CD8-positive, alpha-beta memory T cell (primary cell): Measurements from ENCODE around the gene EXOC4. TPM values are rescaled to one million over a fixed set of nuclear protein-coding genes. Genes with fewer than 3 reads are reported as not detected.

ENCODE experiments used
- CTCF ChIA-PET: fragments of 350-600 bp; sonication (Branson Sonifier 250); formaldehyde crosslinking; loops from one replicate; lab custom pipeline; 2021; ENCODE audit warnings: antibody characterized with exemption; lab: Charles Lee
- POLR2A ChIA-PET: fragments of 350-600 bp; sonication (Branson Sonifier 250); formaldehyde crosslinking; loops from one replicate; lab custom pipeline; 2021; ENCODE audit warnings: antibody characterized with exemption; lab: Charles Lee
- DNase-seq, 5 donors: peaks; one replicate each; pipeline versions ENCODE4 v3.0.0 to v3.0.0-alpha.2; 2020 to 2022; ENCODE audit warnings: mixed read lengths in 1 of 5
- H3K27ac ChIP-seq: one replicate; pipeline ENCODE4 v1.7.0; 2013; ENCODE audit warnings: low read depth, mild to moderate bottlenecking, low read length, moderate library complexity
- H3K27me3 ChIP-seq: 2 replicates; pipeline ENCODE4 v1.7.0; 2013; ENCODE audit warnings: low read length, mild to moderate bottlenecking; ENCODE audit not compliant: insufficient read depth, poor library complexity, severe bottlenecking
- H3K36me3 ChIP-seq: 2 replicates; pipeline ENCODE4 v1.7.0; 2013; ENCODE audit warnings: mild to moderate bottlenecking, low read length, moderate library complexity; ENCODE audit not compliant: insufficient read depth
- H3K4me1 ChIP-seq: 2 replicates; pipeline ENCODE4 v1.7.0; 2013; ENCODE audit warnings: mild to moderate bottlenecking, low read length, moderate library complexity; ENCODE audit not compliant: insufficient read depth
- H3K4me3 ChIP-seq: 2 replicates; pipeline ENCODE4 v1.7.0; 2013; ENCODE audit warnings: mild to moderate bottlenecking, low read length
- H3K9me3 ChIP-seq: 2 replicates; pipeline ENCODE4 v1.7.0; 2013; ENCODE audit warnings: mild to moderate bottlenecking, low read length
- H3K27ac Mint-ChIP-seq, 8 donors: one replicate each; pipeline ENCODE4 v1.8.0; 2020 to 2021; ENCODE audit warnings: mixed read lengths in 8 of 8, mild to moderate bottlenecking in 6 of 8, inconsistent platforms in 3 of 8, moderate library complexity in 3 of 8
- H3K27me3 Mint-ChIP-seq, 2 donors: one replicate each; pipeline ENCODE4 v1.8.0; 2020 to 2021; ENCODE audit warnings: mixed read lengths in 2 of 2, mild to moderate bottlenecking in 1 of 2, moderate library complexity in 1 of 2
- H3K36me3 Mint-ChIP-seq, 3 donors: one replicate each; pipeline ENCODE4 v1.8.0; 2020 to 2021; ENCODE audit warnings: mixed read lengths in 3 of 3, inconsistent platforms in 1 of 3, mild to moderate bottlenecking in 1 of 3
- H3K4me1 Mint-ChIP-seq, 3 donors: one replicate each; pipeline ENCODE4 v1.8.0; 2020 to 2021; ENCODE audit warnings: mixed read lengths in 3 of 3, inconsistent platforms in 1 of 3, mild to moderate bottlenecking in 1 of 3
- H3K4me3 Mint-ChIP-seq, 7 donors: one replicate each; pipeline ENCODE4 v1.8.0; 2020 to 2021; ENCODE audit warnings: mixed read lengths in 7 of 7, mild to moderate bottlenecking in 6 of 7, moderate library complexity in 4 of 7, inconsistent platforms in 2 of 7
- H3K9me3 Mint-ChIP-seq, 5 donors: one replicate each; pipeline ENCODE4 v1.8.0; 2020 to 2022; ENCODE audit warnings: mixed read lengths in 5 of 5, mild to moderate bottlenecking in 3 of 5, moderate library complexity in 2 of 5, inconsistent platforms in 1 of 5
- polyA plus RNA-seq: library from polyadenylated mRNA; unstranded; fragments of 300-500 nt; fragmentation: Illumina TruSeq; gene quantifications from one replicate; pipeline ENCODE4 v1.2.3, GENCODE V29; 2021
- total RNA-seq, 2 experiments: library from RNA; stranded (reverse); gene quantifications; one replicate each; pipeline ENCODE4 v1.2.3, GENCODE V29; 2021

The EXOC4 gene
- total and polyA plus RNA-seq, 3 experiments from 2014 or later, result 34.5 to 53.2 (median 50.3) TPM

- H3K4me1 ChIP-seq, result no peaks in the 10 kb centered on the region
- POLR2A ChIA-PET, result no interaction called here
Observed at GRCh38 chr7:133957845-133958244, 705.0 kb downstream of the EXOC4 start.

DNA sequence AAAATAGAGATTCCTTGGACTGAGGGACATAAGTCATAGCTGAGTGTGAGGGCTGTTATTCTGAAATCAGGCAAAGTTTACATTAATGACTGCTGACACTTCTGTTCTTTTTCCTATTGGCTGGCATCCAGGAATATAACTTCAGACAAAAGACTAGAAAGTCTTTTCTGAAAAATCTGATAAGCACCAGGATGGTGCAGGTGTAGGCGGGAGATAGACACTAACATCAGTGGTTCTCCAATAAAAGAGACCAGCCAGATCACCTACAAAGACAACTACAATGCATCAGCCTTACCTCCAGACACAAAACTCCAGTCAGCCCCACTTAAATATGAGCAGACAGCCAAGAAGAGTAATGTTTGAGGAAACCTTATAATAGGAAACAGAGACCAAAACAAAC, 705.9 kb downstream of the EXOC4 start:
- no peak for DNase-seq
- H3K4me1 ChIP-seq, result no peaks in the 10 kb centered on the region
- CTCF ChIA-PET, result no interaction called here
- H3K27me3 ChIP-seq, result no peaks in the 10 kb centered on the region
- peaks cover 0 to 20% (median 9%) of the 10 kb centered on the region in 3 donors for H3K4me1 Mint-ChIP-seq
- POLR2A ChIA-PET, result no interaction called here
- peaks cover 6 to 28% (median 12%) of the 10 kb centered on the region in 3 donors for H3K36me3 Mint-ChIP-seq
- H3K27me3 Mint-ChIP-seq, result no peaks in the 10 kb centered on the region
- no peaks in the 10 kb centered on the region for H3K36me3 ChIP-seq
- no peak overlapping the region for H3K4me3 Mint-ChIP-seq
- peaks cover 0 to 6% (median 2%) of the 10 kb centered on the region in 5 donors for H3K9me3 Mint-ChIP-seq
- H3K27ac Mint-ChIP-seq, result peak overlapping the region in 2 of 8 donors; percentile 22 to 56
- no peak overlapping the region for H3K27ac ChIP-seq
- no peak overlapping the region for H3K4me3 ChIP-seq
- H3K9me3 ChIP-seq, result no peaks in the 10 kb centered on the region

More at GRCh38 chr7:133957845-133958244, 705.0 kb downstream of the EXOC4 start:
- no peak overlapping the region for H3K4me3 Mint-ChIP-seq
- Histone ChIP-seq H3K27ac (no peak overlapping the region), H3K4me3 (no peak overlapping the region), H3K36me3 (no peaks in the 10 kb centered on the region), H3K9me3 (no peaks in the 10 kb centered on the region), H3K27me3 (no peaks in the 10 kb centered on the region)
- peaks cover 0 to 2% (median 0%) of the 10 kb centered on the region in 5 donors for H3K9me3 Mint-ChIP-seq
- H3K27ac Mint-ChIP-seq, result no peak overlapping the region
- CTCF ChIA-PET, result no interaction called here
- no peaks in the 10 kb centered on the region for H3K27me3 Mint-ChIP-seq
- peaks cover 5 to 21% (median 10%) of the 10 kb centered on the region in 3 donors for H3K36me3 Mint-ChIP-seq
- no peak for DNase-seq
- H3K4me1 Mint-ChIP-seq, result peaks cover 0 to 20% (median 9%) of the 10 kb centered on the region in 3 donors

GRCh38 chr7:133959505-133959904, 706.6 kb downstream of the EXOC4 start:
- no peaks in the 10 kb centered on the region for H3K27me3 ChIP-seq
- POLR2A ChIA-PET, result no interaction called here
- Mint-ChIP-seq H3K36me3 (peaks cover 8 to 35% (median 11%) of the 10 kb centered on the region in 3 donors), H3K27me3 (no peaks in the 10 kb centered on the region), H3K4me1 (peaks cover 0 to 20% (median 9%) of the 10 kb centered on the region in 3 donors), H3K9me3 (peaks cover under 1 to 9% (median 7%) of the 10 kb centered on the region in 5 donors), H3K27ac (peak overlapping the region in 1 of 8 donors; percentile 10), H3K4me3 (no peak overlapping the region)
- H3K4me1 ChIP-seq, result no peaks in the 10 kb centered on the region
- no peak overlapping the region for H3K27ac ChIP-seq
- H3K4me3 ChIP-seq, result no peak overlapping the region
- DNase-seq, result no peak
- H3K36me3 ChIP-seq, result no peaks in the 10 kb centered on the region
- H3K9me3 ChIP-seq, result no peaks in the 10 kb centered on the region
- CTCF ChIA-PET, result no interaction called here

DNA sequence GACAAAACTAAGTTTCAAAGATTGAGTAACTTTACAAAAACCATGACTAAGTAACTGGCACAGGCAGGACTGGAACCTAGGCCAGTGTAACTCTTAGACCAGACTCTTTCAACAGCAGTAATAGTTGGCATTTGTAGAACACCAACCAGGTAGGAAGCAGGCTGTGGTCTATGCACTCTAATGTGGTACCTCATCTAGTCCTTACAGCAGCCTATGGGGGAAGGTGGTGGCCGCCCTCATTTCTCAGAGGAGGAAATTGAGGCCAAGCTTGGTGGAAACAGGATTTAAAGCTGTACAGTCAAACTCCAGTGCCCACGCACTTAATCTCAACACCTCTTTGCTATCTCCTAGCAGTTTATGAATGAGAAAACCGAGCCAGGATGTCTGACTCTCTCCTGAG, 708.8 kb downstream of the EXOC4 start:
- Histone ChIP-seq H3K4me3 (no peak overlapping the region), H3K36me3 (no peaks in the 10 kb centered on the region), H3K4me1 (no peaks in the 10 kb centered on the region), H3K9me3 (no peaks in the 10 kb centered on the region), H3K27me3 (no peaks in the 10 kb centered on the region), H3K27ac (no peak overlapping the region)
- H3K36me3 Mint-ChIP-seq, result peaks cover 12 to 57% (median 24%) of the 10 kb centered on the region in 3 donors
- ChIA-PET CTCF (no interaction called here), POLR2A (no interaction called here)
- H3K27ac Mint-ChIP-seq, result peak overlapping the region in 2 of 8 donors; percentile 38 to 52
- peaks cover 0 to 20% (median 9%) of the 10 kb centered on the region in 3 donors for H3K4me1 Mint-ChIP-seq
- H3K9me3 Mint-ChIP-seq, result peaks cover 13 to 28% (median 27%) of the 10 kb centered on the region in 5 donors
- peak in 1 of 5 donors; percentile 15 for DNase-seq
- no peak overlapping the region for H3K4me3 Mint-ChIP-seq
- H3K27me3 Mint-ChIP-seq, result no peaks in the 10 kb centered on the region

GRCh38 chr7:133962646-133963045, 709.8 kb downstream of the EXOC4 start:
- H3K27ac Mint-ChIP-seq, result no peak overlapping the region
- no peak overlapping the region for H3K4me3 ChIP-seq
- DNase-seq, result no peak
- H3K36me3 ChIP-seq, result no peaks in the 10 kb centered on the region
- POLR2A ChIA-PET, result no interaction called here
- CTCF ChIA-PET, result no interaction called here
- H3K27me3 Mint-ChIP-seq, result no peaks in the 10 kb centered on the region
- peaks cover 18 to 37% (median 32%) of the 10 kb centered on the region in 5 donors for H3K9me3 Mint-ChIP-seq
- H3K4me1 Mint-ChIP-seq, result peaks cover 0 to 20% (median 9%) of the 10 kb centered on the region in 3 donors
- no peaks in the 10 kb centered on the region for H3K9me3 ChIP-seq
- no peak overlapping the region for H3K4me3 Mint-ChIP-seq
- H3K27ac ChIP-seq, result no peak overlapping the region
- no peaks in the 10 kb centered on the region for H3K4me1 ChIP-seq
- no peaks in the 10 kb centered on the region for H3K27me3 ChIP-seq
- H3K36me3 Mint-ChIP-seq, result peaks cover 19 to 67% (median 30%) of the 10 kb centered on the region in 3 donors

GRCh38 chr7:133963629-133964028, 710.8 kb downstream of the EXOC4 start:
- POLR2A ChIA-PET, result no interaction called here

GRCh38 chr7:133971625-133972024, 718.7 kb downstream of the EXOC4 start:
- CTCF ChIA-PET, result no interaction called here
- Histone ChIP-seq H3K4me3 (no peak overlapping the region), H3K4me1 (no peaks in the 10 kb centered on the region), H3K9me3 (no peaks in the 10 kb centered on the region), H3K27ac (no peak overlapping the region), H3K36me3 (no peaks in the 10 kb centered on the region), H3K27me3 (no peaks in the 10 kb centered on the region)
- Mint-ChIP-seq H3K27me3 (no peaks in the 10 kb centered on the region), H3K36me3 (peaks cover 12 to 34% (median 13%) of the 10 kb centered on the region in 3 donors), H3K9me3 (peaks cover 3 to 20% (median 12%) of the 10 kb centered on the region in 5 donors), H3K4me1 (no peaks in the 10 kb centered on the region), H3K4me3 (no peak overlapping the region), H3K27ac (no peak overlapping the region)
- DNase-seq, result no peak
- POLR2A ChIA-PET, result no interaction called here

More at GRCh38 chr7:133963629-133964028, 710.8 kb downstream of the EXOC4 start:
- CTCF ChIA-PET, result no interaction called here
- Histone ChIP-seq H3K9me3 (no peaks in the 10 kb centered on the region), H3K27me3 (no peaks in the 10 kb centered on the region), H3K4me1 (no peaks in the 10 kb centered on the region), H3K36me3 (no peaks in the 10 kb centered on the region), H3K4me3 (no peak overlapping the region), H3K27ac (no peak overlapping the region)
- H3K27ac Mint-ChIP-seq, result no peak overlapping the region
- H3K9me3 Mint-ChIP-seq, result peaks cover 18 to 45% (median 37%) of the 10 kb centered on the region in 5 donors
- DNase-seq, result no peak
- no peaks in the 10 kb centered on the region for H3K27me3 Mint-ChIP-seq
- no peak overlapping the region for H3K4me3 Mint-ChIP-seq
- H3K4me1 Mint-ChIP-seq, result peaks cover 0 to 20% (median 9%) of the 10 kb centered on the region in 3 donors
- peaks cover 20 to 77% (median 31%) of the 10 kb centered on the region in 3 donors for H3K36me3 Mint-ChIP-seq

GRCh38 chr7:133973710-133974109, 720.8 kb downstream of the EXOC4 start:
- H3K27me3 Mint-ChIP-seq, result no peaks in the 10 kb centered on the region
- peaks cover 3 to 18% (median 10%) of the 10 kb centered on the region in 3 donors for H3K36me3 Mint-ChIP-seq
- H3K4me1 Mint-ChIP-seq, result peaks cover 0 to 2% (median 0%) of the 10 kb centered on the region in 3 donors
- no peaks in the 10 kb centered on the region for H3K36me3 ChIP-seq
- H3K27me3 ChIP-seq, result no peaks in the 10 kb centered on the region
- no peaks in the 10 kb centered on the region for H3K9me3 ChIP-seq
- no peak overlapping the region for H3K27ac Mint-ChIP-seq
- no peak for DNase-seq
- ChIA-PET POLR2A (no interaction called here), CTCF (no interaction called here)
- H3K9me3 Mint-ChIP-seq, result peaks cover 0 to 1% (median 0%) of the 10 kb centered on the region in 5 donors
- H3K4me1 ChIP-seq, result no peaks in the 10 kb centered on the region
- no peak overlapping the region for H3K27ac ChIP-seq
- no peak overlapping the region for H3K4me3 ChIP-seq
- no peak overlapping the region for H3K4me3 Mint-ChIP-seq
